Neuron (in vitro differentiated cells): ENCODE results near the gene CYP20A1.

Experiments
- H2AFZ ChIP-seq: one replicate; pipeline ENCODE4 v1.6.1; 2013; ENCODE audit warnings: low read depth, mild to moderate bottlenecking, inconsistent platforms, low read length, moderate library complexity
- H3K27me3 ChIP-seq: one replicate; pipeline ENCODE4 v1.6.1; 2013; ENCODE audit warnings: low read length; ENCODE audit not compliant: insufficient read depth
- H3K36me3 ChIP-seq: one replicate; pipeline ENCODE4 v1.6.1; 2013; ENCODE audit warnings: low read length; ENCODE audit not compliant: insufficient read depth
- H3K4me1 ChIP-seq: one replicate; pipeline ENCODE4 v1.6.1; 2013; ENCODE audit warnings: low read length; ENCODE audit not compliant: insufficient read depth
- H3K4me3 ChIP-seq: 2 replicates; pipeline ENCODE4 v1.5.1; 2013; ENCODE audit warnings: mild to moderate bottlenecking, low read length, moderate library complexity
- H3K9me3 ChIP-seq: one replicate; pipeline ENCODE4 v1.6.1; 2013; ENCODE audit warnings: low read length

Gene CYP20A1

GRCh38 chr2:203352604-203353255 lies 113.9 kb downstream of the CYP20A1 start:
- H3K4me3 ChIP-seq = no peak overlapping the region
- no peaks in the 10 kb centered on the region for H3K4me1 ChIP-seq
- H2AFZ ChIP-seq = no peak overlapping the region
- peaks cover 32% of the 10 kb centered on the region for H3K36me3 ChIP-seq
- H3K27me3 ChIP-seq = no peaks in the 10 kb centered on the region
- H3K9me3 ChIP-seq = no peaks in the 10 kb centered on the region

- Histone ChIP-seq H3K36me3 (peaks cover 30% of the 10 kb centered on the region), H3K27me3 (no peaks in the 10 kb centered on the region), H2AFZ (no peak overlapping the region), H3K4me3 (no peak overlapping the region), H3K4me1 (no peaks in the 10 kb centered on the region), H3K9me3 (peaks cover 2% of the 10 kb centered on the region)
Measured at GRCh38 chr2:203354966-203355365, 116.1 kb downstream of the CYP20A1 start.
